LNCaP clone FGC (cell line): ENCODE results near the gene PKP4.

Experiments used
- DNase-seq: peaks from one replicate; pipeline ENCODE4 v3.0.0-alpha.2; 2011; ENCODE audit warnings: low read depth
- H3K4me3 ChIP-seq: 2 replicates; pipeline ENCODE4 v1.5.1; 2011; ENCODE audit warnings: mild to moderate bottlenecking, low read depth, low read length, control low read depth
- CTCF ChIP-seq: IDR thresholded peaks from 2 replicates; pipeline ENCODE4 v1.5.1; 2012; ENCODE audit warnings: mild to moderate bottlenecking; ENCODE audit not compliant: control insufficient read depth, insufficient read depth; ENCODE audit errors: extremely low read depth

Gene PKP4

GRCh38 chr2:158664987-158665386, 208.2 kb downstream of the PKP4 start:
- no peak for TF ChIP-seq CTCF
- no peak for DNase-seq
- no peak overlapping the region for H3K4me3 ChIP-seq

- TF ChIP-seq CTCF: no peak
- H3K4me3 ChIP-seq: no peak overlapping the region
- DNase-seq: peak; percentile 53
Observed at GRCh38 chr2:158665536-158666302, 209.0 kb downstream of the PKP4 start.

GRCh38 chr2:158666969-158667368, 210.2 kb downstream of the PKP4 start:
- H3K4me3 ChIP-seq: no peak overlapping the region
- TF ChIP-seq CTCF: no peak

DNA sequence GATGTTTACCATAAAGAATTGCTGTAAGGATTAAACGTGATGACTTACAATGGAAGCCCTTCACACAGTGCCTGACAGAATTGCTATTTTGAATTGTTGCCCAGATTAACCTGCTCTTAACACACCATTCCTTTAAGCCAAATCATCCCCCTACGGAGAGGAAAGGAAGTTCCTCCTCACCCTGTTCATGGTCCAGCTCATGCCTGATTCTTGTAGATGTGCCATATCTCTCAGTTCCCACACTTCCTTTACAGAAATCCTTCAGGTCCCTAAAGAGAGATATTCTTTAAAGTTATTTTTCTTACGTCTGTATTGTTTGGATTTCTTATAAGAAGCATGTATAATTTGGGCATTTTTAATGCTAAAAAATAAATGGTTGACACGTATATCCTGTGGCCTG, 210.8 kb downstream of the PKP4 start:
- DNase-seq: no peak
- no peak overlapping the region for H3K4me3 ChIP-seq
- no peak for TF ChIP-seq CTCF

More at GRCh38 chr2:158666969-158667368, 210.2 kb downstream of the PKP4 start:
- DNase-seq: no peak

- no peak overlapping the region for H3K4me3 ChIP-seq
- no peak for DNase-seq
- no peak for TF ChIP-seq CTCF
Observed at GRCh38 chr2:158668001-158668765, 211.4 kb downstream of the PKP4 start.

- no peak for TF ChIP-seq CTCF
- DNase-seq: no peak
Observed at GRCh38 chr2:158670292-158670691, 213.5 kb downstream of the PKP4 start.

More at GRCh38 chr2:158670292-158670691, 213.5 kb downstream of the PKP4 start:
- H3K4me3 ChIP-seq: no peak overlapping the region
